T-helper 17 cell (primary cell): ENCODE data around the gene INSR. TPM values are rescaled to one million over a fixed set of nuclear protein-coding genes. Genes with fewer than 3 reads are reported as not detected.
A peak's percentile ranks its signal among the peaks of the same experiment; 100 is the strongest.

Experiments
- ATAC-seq: fragments of 150-1000 bp; cut with Tn5 transposase; 2 replicates; pipeline ENCODE4 v1.10.0; 2021; ENCODE audit warnings: mild to moderate bottlenecking, moderate library complexity
- DNase-seq, 3 donors: peaks; one replicate each; pipeline versions ENCODE4 v3.0.0 to v3.0.0-alpha.2; 2020 to 2021
- H3K9me3 ChIP-seq: one replicate; pipeline ENCODE4 v1.7.0; 2013; ENCODE audit warnings: low read length, mild to moderate bottlenecking; ENCODE audit not compliant: control insufficient read depth, poor library complexity, severe bottlenecking
- H3K27ac Mint-ChIP-seq: one replicate; pipeline ENCODE4 v1.8.0; 2022; ENCODE audit warnings: mild to moderate bottlenecking, moderate library complexity, mixed read lengths
- H3K27me3 Mint-ChIP-seq: one replicate; pipeline ENCODE4 v1.8.0; 2022; ENCODE audit warnings: mixed read lengths
- H3K36me3 Mint-ChIP-seq: one replicate; pipeline ENCODE4 v1.8.0; 2022; ENCODE audit warnings: low read depth, mixed read lengths
- H3K4me1 Mint-ChIP-seq: one replicate; pipeline ENCODE4 v1.8.0; 2022; ENCODE audit warnings: mild to moderate bottlenecking, mixed read lengths
- H3K4me3 Mint-ChIP-seq: one replicate; pipeline ENCODE4 v1.8.0; 2022; ENCODE audit warnings: mild to moderate bottlenecking, moderate library complexity, mixed read lengths
- total RNA-seq, 4 donors: library from RNA in 2 of 4; stranded (reverse) in 2 of 4; gene quantifications; one replicate each; pipeline ENCODE4 v1.2.3 and lab custom pipeline; 2022 to 2026

The INSR gene
- total RNA-seq, 2 donors from 2014 or later: 0.76 to 3.5 TPM

- H3K4me1 Mint-ChIP-seq: peaks cover 3% of the 10 kb centered on the region
These were observed 6.1 kb downstream of the INSR start for GRCh38 chr19:7288131-7288530.

GRCh38 chr19:7287722-7288121 is 6.5 kb downstream of the INSR start:
- Mint-ChIP-seq H3K4me3 (no peak overlapping the region), H3K27me3 (peaks cover 3% of the 10 kb centered on the region), H3K27ac (no peak overlapping the region), H3K36me3 (no peaks in the 10 kb centered on the region), H3K4me1 (peaks cover 3% of the 10 kb centered on the region)
- no peak for ATAC-seq
- DNase-seq: no peak
- H3K9me3 ChIP-seq: no peaks in the 10 kb centered on the region

More at GRCh38 chr19:7288131-7288530, 6.1 kb downstream of the INSR start:
- ATAC-seq: no peak
- no peaks in the 10 kb centered on the region for H3K9me3 ChIP-seq
- H3K27ac Mint-ChIP-seq: no peak overlapping the region
- H3K27me3 Mint-ChIP-seq: peaks cover 7% of the 10 kb centered on the region
- no peak for DNase-seq
- no peaks in the 10 kb centered on the region for H3K36me3 Mint-ChIP-seq
- H3K4me3 Mint-ChIP-seq: no peak overlapping the region

GRCh38 chr19:7280940-7281666 is 13.1 kb downstream of the INSR start:
- no peaks in the 10 kb centered on the region for H3K27me3 Mint-ChIP-seq

GRCh38 chr19:7272856-7273578 is 21.2 kb downstream of the INSR start:
- peaks cover 8% of the 10 kb centered on the region for H3K4me1 Mint-ChIP-seq
- DNase-seq (no peak), ATAC-seq (no peak)
- peaks cover 6% of the 10 kb centered on the region for H3K27me3 Mint-ChIP-seq
- no peak overlapping the region for H3K4me3 Mint-ChIP-seq
- no peaks in the 10 kb centered on the region for H3K36me3 Mint-ChIP-seq
- H3K27ac Mint-ChIP-seq: no peak overlapping the region
- H3K9me3 ChIP-seq: no peaks in the 10 kb centered on the region

More at GRCh38 chr19:7280940-7281666, 13.1 kb downstream of the INSR start:
- Mint-ChIP-seq H3K4me3 (no peak overlapping the region), H3K4me1 (peaks cover 4% of the 10 kb centered on the region), H3K36me3 (no peaks in the 10 kb centered on the region), H3K27ac (no peak overlapping the region)
- no peaks in the 10 kb centered on the region for H3K9me3 ChIP-seq
- ATAC-seq (no peak), DNase-seq (no peak)

- Mint-ChIP-seq H3K36me3 (peaks cover 7% of the 10 kb centered on the region), H3K4me3 (no peak overlapping the region), H3K27me3 (peaks cover 6% of the 10 kb centered on the region), H3K27ac (peak overlapping the region; percentile 39), H3K4me1 (peaks cover 10% of the 10 kb centered on the region)
- no peaks in the 10 kb centered on the region for H3K9me3 ChIP-seq
- DNase-seq: no peak
- no peak for ATAC-seq
These were observed 25.5 kb downstream of the INSR start for GRCh38 chr19:7268705-7269098.

- DNase-seq (no peak), ATAC-seq (no peak)
- H3K36me3 Mint-ChIP-seq: peaks cover 7% of the 10 kb centered on the region
- no peak overlapping the region for H3K4me3 Mint-ChIP-seq
- H3K27ac Mint-ChIP-seq: no peak overlapping the region
- peaks cover 6% of the 10 kb centered on the region for H3K27me3 Mint-ChIP-seq
- H3K4me1 Mint-ChIP-seq: peaks cover 10% of the 10 kb centered on the region
- no peaks in the 10 kb centered on the region for H3K9me3 ChIP-seq
These were observed 26.2 kb downstream of the INSR start for GRCh38 chr19:7267792-7268704.

- Mint-ChIP-seq H3K27me3 (peaks cover 6% of the 10 kb centered on the region), H3K27ac (no peak overlapping the region), H3K4me3 (no peak overlapping the region), H3K36me3 (peaks cover 7% of the 10 kb centered on the region), H3K4me1 (peaks cover 7% of the 10 kb centered on the region)
- H3K9me3 ChIP-seq: no peaks in the 10 kb centered on the region
- DNase-seq: no peak
- ATAC-seq: no peak
These were observed 27.4 kb downstream of the INSR start for GRCh38 chr19:7266832-7267231.

- ATAC-seq (no peak), DNase-seq (no peak)
- H3K27me3 Mint-ChIP-seq: peaks cover 6% of the 10 kb centered on the region
- H3K4me1 Mint-ChIP-seq: peaks cover 7% of the 10 kb centered on the region
- H3K9me3 ChIP-seq: no peaks in the 10 kb centered on the region
- no peak overlapping the region for H3K4me3 Mint-ChIP-seq
- peaks cover 7% of the 10 kb centered on the region for H3K36me3 Mint-ChIP-seq
- H3K27ac Mint-ChIP-seq: no peak overlapping the region
These were observed 28.3 kb downstream of the INSR start for GRCh38 chr19:7265963-7266362.

GRCh38 chr19:7264858-7265257 is 29.4 kb downstream of the INSR start:
- H3K27ac Mint-ChIP-seq: no peak overlapping the region
- H3K4me3 Mint-ChIP-seq: no peak overlapping the region
- no peaks in the 10 kb centered on the region for H3K9me3 ChIP-seq
- peaks cover 6% of the 10 kb centered on the region for H3K27me3 Mint-ChIP-seq
- no peak for DNase-seq
- peaks cover 7% of the 10 kb centered on the region for H3K36me3 Mint-ChIP-seq
- ATAC-seq: no peak
- H3K4me1 Mint-ChIP-seq: peaks cover 7% of the 10 kb centered on the region

- Mint-ChIP-seq H3K4me3 (no peak overlapping the region), H3K27me3 (peaks cover 5% of the 10 kb centered on the region), H3K36me3 (peaks cover 7% of the 10 kb centered on the region), H3K4me1 (peaks cover 4% of the 10 kb centered on the region), H3K27ac (no peak overlapping the region)
- ATAC-seq: no peak
- DNase-seq: no peak
- no peaks in the 10 kb centered on the region for H3K9me3 ChIP-seq
These were observed 30.7 kb downstream of the INSR start for GRCh38 chr19:7263521-7263920.

- Mint-ChIP-seq H3K4me1 (peaks cover 4% of the 10 kb centered on the region), H3K36me3 (peaks cover 7% of the 10 kb centered on the region), H3K27ac (no peak overlapping the region), H3K27me3 (peaks cover under 1% of the 10 kb centered on the region), H3K4me3 (no peak overlapping the region)
- no peak for ATAC-seq
- no peaks in the 10 kb centered on the region for H3K9me3 ChIP-seq
- DNase-seq: no peak
These were observed 31.1 kb downstream of the INSR start for GRCh38 chr19:7263066-7263465.

GRCh38 chr19:7262470-7262869 is 31.7 kb downstream of the INSR start:
- Mint-ChIP-seq H3K36me3 (peaks cover 5% of the 10 kb centered on the region), H3K27me3 (no peaks in the 10 kb centered on the region), H3K4me3 (no peak overlapping the region), H3K27ac (no peak overlapping the region), H3K4me1 (peaks cover 1% of the 10 kb centered on the region)
- no peaks in the 10 kb centered on the region for H3K9me3 ChIP-seq
- ATAC-seq (no peak), DNase-seq (no peak)

- no peaks in the 10 kb centered on the region for H3K9me3 ChIP-seq
- no peaks in the 10 kb centered on the region for H3K4me1 Mint-ChIP-seq
- DNase-seq: no peak
- H3K4me3 Mint-ChIP-seq: no peak overlapping the region
- no peaks in the 10 kb centered on the region for H3K27me3 Mint-ChIP-seq
- ATAC-seq: no peak
- no peaks in the 10 kb centered on the region for H3K36me3 Mint-ChIP-seq
- H3K27ac Mint-ChIP-seq: no peak overlapping the region
These were observed 34.1 kb downstream of the INSR start for GRCh38 chr19:7260161-7260560.
